TTC549 (cell line): ENCODE measurements around the gene TMEM117.

Experiments used
- FAIRE-seq: peaks from 2 replicates; lab custom pipeline; 2012; peaks lifted over from hg19 to GRCh38; lab: Jason Lieb, UNC

The TMEM117 gene

DNA sequence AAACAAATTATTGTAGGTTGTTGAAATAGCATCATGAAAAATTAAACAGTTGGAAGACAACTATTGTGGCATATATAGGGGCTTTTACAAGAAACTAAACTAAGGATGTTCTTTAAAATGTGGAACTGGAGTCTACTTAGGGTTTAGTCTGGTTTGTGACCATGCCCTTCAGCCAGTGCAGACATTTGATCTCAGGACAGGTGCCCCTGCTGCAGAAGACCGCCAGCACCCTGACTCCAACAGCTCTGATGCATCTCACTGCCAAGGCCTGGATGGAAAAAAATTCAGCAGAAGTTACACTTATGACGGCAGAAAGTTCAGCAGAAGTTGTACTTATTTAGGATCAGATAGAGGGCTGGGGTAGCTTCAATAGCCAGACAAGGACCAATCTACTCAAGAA lies 51.5 kb downstream of the TMEM117 start:
- no peak for FAIRE-seq

DNA sequence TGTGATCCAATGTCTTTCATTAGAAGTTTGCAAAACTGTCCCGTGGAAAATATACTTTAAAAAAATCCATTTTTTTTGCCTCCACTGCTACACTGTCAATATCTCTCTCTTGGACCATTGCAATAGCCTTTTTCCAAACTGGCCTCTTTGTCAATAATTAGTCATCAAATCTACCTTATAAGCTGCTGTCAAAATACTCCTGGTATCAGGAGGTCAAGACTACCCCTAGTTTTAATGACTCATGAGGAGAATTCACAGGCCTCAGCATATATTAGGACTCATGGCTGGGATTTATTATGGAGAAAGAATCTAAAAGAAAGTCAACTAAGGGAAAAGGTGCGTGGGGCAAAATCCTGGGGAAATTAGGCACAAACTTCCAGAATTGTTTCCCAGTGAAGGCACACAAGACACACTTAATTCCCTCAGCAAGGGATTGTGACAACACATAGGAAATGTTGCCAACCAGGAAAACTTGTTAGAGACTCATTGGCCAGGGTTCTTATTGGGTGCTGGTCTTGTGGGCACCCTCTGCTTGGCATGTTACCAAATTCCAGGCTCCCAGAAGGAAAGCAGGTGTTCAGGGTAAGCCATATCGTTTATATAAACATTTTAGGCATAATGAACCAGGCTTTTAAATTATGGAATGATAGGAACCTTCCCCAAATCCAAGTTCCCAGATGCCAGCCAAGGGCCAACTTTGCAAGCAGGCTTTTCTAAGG lies 56.1 kb downstream of the TMEM117 start:
- FAIRE-seq, result no peak

DNA sequence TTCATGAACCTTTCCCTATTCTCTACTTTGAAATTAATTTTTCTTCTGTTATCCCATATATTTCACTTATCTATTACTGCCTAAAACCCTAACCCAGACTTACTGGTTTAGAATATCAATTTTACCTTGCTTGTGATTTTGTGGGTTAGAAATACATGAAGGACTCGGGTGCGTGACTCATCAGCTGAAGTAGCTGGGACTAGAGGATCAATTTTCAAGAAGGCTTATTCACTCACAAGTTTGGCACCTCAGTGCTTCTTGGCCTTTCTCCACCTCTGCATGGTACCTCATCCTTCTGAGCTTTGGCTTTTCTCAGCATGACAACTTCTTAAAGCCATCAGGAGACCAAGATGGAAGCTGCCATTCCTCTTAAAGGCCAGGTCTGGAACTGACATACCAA lies 57.8 kb downstream of the TMEM117 start:
- no peak for FAIRE-seq

DNA sequence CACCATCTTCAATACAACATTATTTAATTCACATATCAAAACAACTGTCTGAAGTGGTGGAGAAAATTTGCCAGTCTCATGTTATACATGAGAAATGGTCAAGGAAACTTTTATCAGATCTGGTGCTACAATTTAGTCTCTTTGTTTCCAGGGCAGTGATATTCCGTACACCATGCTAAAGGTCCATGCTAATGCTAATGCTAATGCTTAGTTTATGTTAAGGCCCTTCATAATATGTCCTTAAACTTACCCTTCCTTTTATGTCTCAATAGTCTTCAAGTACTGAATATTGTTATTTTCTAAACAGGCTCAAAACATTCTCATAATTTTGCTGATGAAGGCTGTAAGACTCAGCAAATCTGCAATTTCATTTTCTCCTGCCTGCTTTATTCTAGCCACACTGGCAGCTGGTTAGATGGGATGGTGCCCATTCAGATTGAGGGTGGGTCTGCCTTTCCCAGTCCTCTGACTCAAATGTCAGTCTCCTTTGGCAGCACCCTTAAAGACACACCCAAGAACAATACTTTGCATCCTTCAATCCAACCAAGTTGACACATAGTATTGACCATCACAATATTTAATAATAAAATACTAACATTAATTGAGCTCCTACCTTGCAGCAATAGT lies 59.8 kb downstream of the TMEM117 start:
- FAIRE-seq, result no peak

DNA sequence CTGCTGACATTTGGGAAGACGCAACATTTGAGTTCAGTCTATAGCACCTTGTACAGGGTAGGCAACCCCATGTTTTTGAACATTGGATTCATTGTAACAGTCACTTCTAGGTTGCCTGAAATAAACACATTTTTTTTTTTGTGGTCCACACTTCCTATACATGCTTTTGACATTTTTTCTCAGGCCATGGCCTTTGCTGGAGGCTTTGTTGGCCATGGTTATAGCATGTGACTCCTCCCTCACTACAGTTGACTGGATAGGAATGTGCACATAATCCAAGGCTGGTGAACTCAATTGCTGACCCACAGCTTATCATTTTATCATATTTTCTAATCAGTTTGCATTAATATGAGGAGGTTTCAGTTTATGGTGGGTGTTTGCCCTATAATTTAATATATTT lies 60.6 kb downstream of the TMEM117 start:
- no peak for FAIRE-seq

DNA sequence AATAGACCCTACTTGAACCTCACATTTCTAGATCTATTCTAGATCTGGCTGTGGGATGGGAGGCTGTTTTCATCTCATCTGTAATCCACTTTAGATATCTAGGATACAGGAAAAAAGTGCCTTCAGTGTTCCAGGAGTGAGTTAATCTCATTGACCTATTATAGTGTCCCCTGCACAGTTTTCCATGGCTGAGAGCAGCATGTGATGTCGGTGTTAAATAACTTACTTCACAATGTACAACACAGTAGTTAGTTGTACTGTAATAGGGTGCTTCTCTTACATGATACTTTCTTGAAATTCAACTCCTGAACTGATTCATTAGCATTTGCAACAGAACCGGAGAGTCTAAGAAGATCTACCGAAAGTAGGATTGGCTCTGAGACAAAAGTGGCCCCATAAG lies 62.6 kb downstream of the TMEM117 start:
- no peak for FAIRE-seq

DNA sequence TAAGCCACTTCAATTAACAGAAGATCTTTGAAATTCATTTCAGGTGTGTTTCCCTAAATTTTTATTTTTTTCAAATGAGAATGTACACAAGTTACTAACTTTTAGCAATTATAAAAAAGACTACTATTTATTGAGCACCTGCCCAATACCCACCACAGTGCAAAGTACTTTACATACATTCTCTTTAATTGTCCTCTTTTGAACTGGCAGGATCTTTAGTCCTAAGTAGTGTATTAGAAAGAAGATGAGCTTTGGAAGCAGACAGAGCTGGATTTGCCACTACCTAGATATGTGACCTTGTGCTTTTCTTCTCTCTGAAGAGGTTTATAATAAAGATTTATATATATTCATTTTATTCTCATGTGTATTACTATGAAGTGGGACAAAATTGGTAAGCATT lies 63.7 kb downstream of the TMEM117 start:
- no peak for FAIRE-seq

DNA sequence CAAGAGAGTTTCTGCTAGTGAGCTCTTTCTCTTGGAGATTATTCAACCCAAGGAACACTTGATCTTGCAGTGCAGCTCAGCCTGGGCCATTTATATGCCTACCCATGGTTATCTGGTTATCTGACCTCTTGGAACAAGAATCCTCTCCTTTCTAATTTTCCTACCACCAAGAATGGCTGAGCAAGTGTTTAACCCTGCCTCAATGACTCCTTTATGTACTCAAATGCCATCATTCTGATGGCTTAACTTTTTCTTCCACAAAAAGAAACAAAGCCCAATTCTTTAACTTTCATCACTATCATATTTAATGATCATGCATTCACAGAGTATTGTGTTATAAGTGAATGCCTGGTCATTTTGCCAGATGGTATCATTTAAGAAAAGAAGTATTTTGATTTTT lies 67.8 kb downstream of the TMEM117 start:
- no peak for FAIRE-seq

DNA sequence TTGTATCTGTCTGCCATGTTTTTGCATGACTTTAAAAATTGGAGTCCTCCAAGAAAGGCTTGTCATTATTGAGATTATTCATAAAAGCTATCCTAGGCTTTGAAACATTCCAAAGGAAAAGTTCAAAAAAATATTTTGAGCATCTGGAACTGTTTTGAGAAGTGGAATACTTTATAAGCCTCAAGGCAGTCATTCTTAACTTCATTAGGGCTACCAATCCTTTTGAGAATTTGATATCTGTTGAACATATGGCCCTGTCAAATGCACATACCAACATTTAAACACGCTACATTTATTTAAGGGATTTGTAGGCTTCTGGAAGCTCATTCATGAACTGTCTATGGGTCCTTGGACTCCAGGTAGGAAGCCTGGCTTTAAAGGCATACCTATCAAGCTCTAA lies 77.0 kb downstream of the TMEM117 start:
- FAIRE-seq, result no peak

DNA sequence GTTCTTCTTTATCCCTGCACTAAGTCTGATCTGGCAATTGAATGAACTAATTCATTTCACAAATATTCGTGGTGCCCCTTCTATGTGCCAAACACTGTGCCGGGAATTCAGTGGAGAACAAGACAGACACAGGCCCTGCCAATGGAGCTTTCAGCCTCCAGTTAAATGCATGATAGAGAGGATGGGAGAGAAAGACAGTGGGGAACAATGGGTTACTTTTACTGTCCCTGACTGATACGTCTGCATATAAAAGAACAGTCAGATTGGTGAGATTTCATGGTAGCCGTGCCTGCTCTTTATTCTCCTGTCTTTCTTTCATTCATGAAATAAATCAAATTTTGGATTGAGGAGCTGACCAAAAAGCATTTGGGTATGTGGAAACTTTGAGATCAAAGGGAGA lies 78.5 kb downstream of the TMEM117 start:
- no peak for FAIRE-seq

DNA sequence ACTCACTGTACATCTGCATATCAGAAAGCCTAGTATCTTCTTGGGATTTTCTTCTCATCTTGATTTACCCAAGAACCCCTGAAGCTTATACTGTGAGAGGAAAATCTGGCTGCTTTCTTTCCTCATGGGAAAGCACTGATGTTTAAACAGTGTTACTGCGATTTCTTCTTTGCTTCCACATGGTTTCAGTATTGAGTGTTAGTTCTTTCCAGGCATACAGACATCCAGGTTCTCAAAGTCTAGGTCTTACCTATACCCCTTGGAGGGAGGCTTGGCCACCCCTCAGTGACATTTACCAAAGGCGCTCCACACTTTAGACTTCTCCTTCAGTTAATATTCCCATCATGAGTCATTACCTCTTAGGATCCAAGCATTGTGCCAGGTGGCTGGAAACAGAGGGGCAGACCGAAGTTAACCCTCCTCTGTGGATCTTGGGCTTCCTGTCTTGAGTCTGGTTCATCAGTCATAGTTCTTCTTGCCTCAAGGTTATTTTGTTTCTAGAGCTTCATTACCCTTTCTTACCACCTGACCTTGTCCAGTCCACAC lies 79.1 kb downstream of the TMEM117 start:
- peak; percentile 17 for FAIRE-seq

DNA sequence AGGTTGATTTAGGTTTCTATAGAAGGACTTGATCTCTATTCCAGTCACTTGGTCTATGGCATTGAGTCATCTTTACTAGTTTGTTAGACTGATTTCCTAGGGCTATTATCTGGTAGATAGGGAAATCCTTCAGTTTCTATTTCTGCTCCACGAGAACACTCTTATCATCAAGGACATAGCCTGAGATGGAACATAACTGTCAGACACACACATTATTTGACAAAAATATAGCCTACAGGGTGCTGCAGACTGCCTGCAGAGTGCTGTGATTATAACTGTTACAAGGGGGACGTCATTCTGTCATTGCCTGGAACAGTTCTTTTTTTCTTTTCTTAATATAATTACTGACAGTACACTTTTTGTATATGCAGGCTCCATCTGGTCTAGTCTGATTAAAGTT lies 82.0 kb downstream of the TMEM117 start:
- FAIRE-seq, result no peak

DNA sequence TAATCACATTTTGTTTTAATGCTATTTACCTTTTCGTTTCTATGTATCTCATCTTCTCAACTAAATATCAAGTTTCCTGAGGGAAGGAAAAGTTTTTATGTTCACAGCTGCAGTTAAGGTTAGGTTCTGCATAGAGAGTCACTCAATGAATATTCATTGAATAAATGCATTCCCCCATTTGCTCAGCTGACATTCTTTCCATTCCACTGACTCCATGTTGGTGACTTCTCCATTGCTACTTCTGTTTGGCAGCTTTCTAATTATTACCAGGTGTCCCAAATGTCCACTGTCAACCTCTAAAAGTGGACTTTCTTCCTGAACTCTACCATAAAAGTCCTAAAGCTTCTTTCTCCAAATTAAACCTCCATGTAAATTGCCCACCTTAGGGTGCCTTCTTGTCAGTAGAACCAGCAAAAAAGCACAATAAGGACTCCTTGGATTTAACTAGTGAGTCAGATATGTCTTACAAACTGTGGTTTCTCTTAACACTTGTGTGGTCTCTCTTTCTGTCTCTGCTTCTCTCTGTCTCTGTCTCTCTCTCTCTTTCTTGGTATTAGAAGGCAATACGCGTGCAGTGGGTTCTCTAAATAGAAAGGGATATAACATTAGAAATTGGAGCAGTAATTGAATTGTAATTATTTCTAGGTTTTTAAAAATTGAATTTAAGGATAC lies 85.9 kb downstream of the TMEM117 start:
- FAIRE-seq, result no peak

DNA sequence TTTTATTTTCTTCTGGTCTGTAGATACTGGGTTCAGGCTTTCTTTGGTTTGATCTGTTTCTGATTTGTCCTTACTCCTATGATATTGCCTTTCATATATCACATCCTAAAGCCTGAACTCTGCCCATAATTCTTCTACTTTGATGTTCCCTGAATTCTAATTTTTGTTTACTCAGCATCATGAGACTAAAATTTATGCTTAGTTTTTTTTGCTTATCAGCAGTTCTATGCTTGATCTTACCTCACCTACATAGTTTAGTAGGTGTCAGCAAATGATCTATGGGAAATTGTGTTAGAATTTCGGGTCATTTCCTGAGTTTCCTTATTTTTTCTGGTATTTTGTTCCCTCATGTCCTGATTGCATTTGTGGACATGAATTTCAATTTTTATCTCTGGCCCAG lies 94.2 kb downstream of the TMEM117 start:
- FAIRE-seq, result no peak

DNA sequence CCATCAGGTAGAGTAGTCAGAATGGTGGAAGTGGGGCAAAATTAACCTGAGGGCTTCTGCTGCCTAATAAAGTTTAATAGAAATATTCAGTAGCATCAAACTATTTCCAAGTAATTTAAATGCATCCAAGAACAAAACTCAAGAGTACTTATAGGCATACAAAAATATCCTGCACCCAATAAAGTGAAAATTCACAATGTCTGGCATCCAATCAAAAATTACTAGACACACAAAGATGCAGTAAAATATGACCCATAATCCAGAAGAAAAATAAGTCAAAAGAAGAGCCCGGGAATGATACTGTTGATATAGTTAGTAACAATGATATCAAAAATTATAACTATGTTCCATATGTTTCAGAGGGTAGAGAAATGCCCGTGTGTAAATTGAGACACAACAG lies 95.3 kb downstream of the TMEM117 start:
- no peak for FAIRE-seq

DNA sequence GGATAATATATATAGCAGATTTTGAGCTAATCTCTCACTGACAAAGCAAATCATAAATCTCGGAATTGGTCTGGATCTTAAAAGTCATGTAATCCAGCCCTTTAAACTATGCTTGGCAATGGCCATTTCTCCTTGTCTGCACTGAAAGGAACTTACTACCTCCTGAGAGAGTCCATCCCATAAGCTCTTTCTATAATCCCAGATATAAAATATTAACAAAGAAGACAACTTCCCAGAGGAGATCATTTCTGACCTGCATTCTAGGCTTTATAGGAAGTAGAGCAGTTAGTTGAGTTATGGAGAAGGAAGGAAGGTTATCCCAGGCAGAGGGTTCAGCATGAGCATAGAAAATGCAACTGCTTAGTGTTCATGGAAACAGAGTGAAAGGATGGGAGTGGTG lies 99.7 kb downstream of the TMEM117 start:
- no peak for FAIRE-seq

DNA sequence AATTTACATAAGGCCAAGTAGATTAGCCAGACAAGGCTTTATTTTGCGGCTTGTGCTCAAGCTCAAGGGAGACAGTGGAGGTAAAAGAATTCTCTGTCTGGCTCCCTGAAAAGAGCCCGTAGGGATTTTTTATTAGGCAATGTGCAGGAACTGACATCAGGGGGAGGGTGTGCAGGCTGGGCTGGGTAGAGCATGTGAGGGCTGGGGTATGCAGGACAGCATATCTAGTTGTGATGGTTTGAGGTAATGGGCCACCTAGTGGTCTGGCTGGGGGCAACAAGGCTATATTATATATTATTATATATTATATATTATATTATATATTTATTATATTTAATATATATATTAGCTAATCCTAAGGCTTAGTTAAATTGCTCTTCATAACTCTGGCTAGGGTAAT lies 102.1 kb downstream of the TMEM117 start:
- FAIRE-seq, result no peak

DNA sequence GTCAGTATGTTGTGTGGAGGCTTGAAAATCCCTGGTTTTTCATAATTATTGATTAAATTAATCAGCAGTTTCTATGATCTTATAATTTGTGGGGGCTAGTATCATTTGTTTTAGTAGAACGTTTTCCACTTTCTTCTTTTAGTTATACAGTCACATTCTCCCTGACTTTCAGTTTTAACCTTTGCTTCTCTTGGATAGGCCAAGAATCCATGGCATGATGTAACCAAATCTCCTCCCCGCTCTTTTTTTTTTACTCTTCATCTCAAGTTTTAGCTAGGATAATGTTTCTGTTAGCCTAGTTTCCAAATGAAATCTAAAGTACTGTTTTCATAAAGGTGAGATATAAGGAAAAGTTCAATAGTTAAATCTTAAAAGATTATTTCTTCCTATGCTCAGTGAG lies 106.5 kb downstream of the TMEM117 start:
- no peak for FAIRE-seq

DNA sequence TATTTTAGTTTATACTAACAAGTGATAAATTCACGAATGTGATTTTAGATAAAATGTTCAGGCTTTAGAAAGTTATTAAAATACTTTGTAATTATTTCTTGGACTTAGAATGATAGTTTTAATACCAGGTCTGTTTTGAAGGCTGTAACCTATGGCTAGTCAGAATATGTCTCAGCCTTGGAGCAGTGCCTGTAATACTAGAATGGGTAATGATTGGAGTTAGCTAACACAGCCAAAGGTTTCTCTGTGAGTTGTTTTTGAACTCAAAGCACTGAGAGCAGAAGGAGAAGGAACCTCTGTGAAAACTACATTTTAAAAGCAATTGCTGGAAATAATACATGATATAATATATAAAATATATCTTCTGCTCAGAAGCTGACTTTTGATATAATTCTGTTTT lies 110.1 kb downstream of the TMEM117 start:
- no peak for FAIRE-seq

DNA sequence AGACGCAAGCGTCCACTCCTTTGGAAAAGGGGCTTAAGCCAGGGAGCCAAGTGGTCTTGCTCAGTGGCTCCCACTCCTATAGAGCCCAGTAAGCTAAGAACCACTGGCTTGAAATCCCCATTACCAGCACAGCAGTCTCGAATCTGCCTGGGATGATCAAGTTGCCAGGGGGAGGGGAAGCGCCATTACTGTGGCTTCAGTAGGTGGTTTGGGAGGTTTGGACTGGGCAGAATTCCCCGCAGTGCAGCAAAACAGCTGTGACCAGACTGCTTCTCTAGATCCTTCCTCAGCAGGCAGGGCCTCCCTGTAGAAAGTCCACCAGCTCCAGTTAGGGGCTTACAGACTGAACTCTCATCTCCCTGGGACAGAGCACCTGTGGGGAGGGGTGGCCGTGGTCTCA lies 115.4 kb downstream of the TMEM117 start:
- no peak for FAIRE-seq

DNA sequence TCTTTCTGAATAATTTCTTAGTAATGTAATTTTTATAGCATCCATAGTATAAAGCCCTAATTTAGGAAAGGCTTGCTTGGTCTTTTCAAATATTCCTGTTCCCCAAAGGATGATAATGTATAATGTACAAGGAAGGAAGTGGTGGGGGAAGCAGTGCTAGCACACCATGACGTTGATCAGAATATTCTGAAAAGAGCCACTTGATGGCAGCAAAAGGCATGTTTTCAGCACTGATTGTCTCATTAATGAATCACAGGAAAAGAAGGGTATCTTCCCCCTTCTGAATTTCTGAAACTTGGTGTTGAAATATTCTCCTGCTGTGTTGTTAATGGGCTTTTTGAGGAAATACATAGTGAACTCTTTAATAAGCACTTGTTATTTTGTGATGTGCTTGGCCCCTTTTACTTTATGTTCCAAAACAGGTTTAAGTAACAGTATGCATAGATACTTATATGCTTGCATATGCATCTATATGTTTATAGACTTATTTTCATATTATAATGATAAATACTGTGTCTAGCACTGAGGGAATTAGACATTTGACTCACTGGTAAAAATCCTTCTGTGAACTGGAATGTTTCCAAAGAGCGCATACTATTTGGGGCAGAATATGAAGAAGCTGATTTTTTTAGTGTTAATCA lies 122.0 kb downstream of the TMEM117 start:
- FAIRE-seq, result peak; percentile 67

DNA sequence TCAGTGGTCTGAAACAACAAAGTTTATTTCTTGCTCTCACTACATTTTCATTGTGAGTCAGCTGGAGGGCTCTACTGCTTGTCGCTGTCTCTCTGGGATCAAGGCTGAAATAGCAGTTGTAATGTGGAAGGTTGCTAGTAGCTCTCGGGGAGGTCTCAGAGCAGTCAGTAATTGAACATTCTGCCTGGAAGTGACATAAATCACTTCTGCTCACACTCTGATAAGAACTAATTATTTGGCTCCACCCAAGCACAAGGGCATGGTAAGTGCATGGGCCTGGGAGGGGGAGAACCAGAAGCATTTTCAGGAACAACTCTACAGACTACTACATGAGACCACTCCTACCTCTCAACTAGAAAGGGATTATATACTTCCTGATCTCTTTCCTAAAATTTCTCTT lies 128.2 kb downstream of the TMEM117 start:
- FAIRE-seq, result no peak

DNA sequence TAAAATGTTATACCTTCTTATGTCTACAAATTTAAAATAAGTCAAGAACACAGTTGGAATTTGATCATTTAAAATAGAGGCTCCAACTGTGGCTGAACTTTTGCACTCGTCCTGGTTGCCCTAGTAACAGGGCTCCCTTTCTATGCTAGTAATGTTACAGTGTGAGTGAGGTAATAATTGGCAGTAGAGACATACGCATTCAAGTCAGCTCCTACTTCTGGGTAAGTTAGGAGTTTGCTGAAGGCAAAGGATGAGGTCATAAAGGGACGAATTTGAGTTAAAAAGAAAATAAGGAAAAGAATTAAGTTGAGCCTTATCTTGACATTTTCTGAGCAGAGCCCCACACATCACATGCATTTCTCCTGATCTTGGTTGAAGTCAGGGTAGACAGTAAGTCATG lies 129.1 kb downstream of the TMEM117 start:
- FAIRE-seq, result no peak
